ENCODE data around the gene BHLHA9.
"Not testable (repeated sequence)": the region's sequence is repeated elsewhere in the genome, so short reads cannot be mapped to it uniquely, and the experiment has no call there.

The BHLHA9 gene

DNA sequence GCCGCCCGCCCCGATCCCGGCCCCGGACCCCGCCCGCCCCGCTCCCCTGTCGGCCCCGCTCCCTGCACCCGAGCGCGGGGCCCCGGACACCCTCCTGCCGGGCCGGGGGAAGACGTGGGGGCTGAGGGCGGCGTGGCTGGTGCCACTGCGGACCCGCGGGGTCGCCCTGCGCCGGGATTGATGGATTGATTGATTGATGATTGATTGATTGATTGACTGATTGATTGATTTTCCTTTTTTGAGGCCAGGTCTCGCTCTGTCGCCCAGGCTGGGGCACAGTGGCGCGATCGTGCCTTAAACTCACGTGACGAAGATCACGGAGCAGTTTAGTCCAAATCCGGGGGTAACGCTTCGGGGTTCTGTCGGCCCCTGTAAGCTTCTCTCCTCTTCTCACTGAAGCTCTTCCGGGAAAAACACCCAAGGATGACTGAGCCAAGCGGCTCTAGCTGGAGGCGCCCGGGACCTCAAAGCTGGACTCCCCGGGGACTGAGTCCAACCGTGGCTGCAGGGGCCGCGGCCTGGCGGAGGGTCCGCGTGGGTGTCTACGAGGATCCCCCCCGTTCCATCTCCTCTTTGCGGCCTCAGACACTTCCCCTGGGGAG, 40.2 kb upstream of the BHLHA9 start:
- Histone ChIP-seq H3K79me2 (ENCODE audit: control insufficient read depth, insufficient read depth, low read length, unreplicated experiment) (no peaks in the 10 kb centered on the region), H3K4me1 (ENCODE audit: control insufficient read depth, insufficient read depth, low read length, unreplicated experiment) (peaks cover 10% of the 10 kb centered on the region), H2AFZ (ENCODE audit: low read length, unreplicated experiment) (no peak overlapping the region), H3K27ac (ENCODE audit: low read depth, low read length) (no peak overlapping the region), H3K27me3 (ENCODE audit: insufficient read depth, low read length) (peaks cover 49% of the 10 kb centered on the region), H3K4me3 (ENCODE audit: low read depth, low read length) (peak overlapping the region; percentile 68), H3K36me3 (ENCODE audit: insufficient read depth, low read length) (no peaks in the 10 kb centered on the region)

DNA sequence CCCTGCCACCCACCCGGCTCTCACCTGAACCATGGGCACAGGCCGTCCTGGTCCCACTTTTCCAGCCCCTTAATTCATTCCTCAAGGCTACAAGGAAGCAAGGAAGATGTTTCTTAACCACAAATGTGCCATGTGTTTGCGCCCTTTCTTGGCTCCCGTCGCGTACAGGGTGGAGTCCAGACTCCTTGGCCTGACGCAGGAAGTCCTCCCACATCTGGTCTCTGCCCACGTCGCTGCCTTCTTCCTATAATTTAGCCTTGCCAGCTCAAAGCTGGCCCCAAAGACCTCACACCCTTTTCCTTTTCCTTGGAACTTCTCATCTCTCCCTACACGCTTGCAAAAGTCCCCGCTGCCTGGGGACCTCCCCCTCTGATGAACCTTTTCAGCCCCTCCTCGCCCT, 38.8 kb upstream of the BHLHA9 start:
- Histone ChIP-seq H3K4me3 (ENCODE audit: low read depth, low read length) (no peak overlapping the region), H2AFZ (ENCODE audit: low read length, unreplicated experiment) (no peak overlapping the region), H3K36me3 (ENCODE audit: insufficient read depth, low read length) (no peaks in the 10 kb centered on the region), H3K79me2 (ENCODE audit: control insufficient read depth, insufficient read depth, low read length, unreplicated experiment) (no peaks in the 10 kb centered on the region), H3K27ac (ENCODE audit: low read depth, low read length) (no peak overlapping the region), H3K4me1 (ENCODE audit: control insufficient read depth, insufficient read depth, low read length, unreplicated experiment) (peaks cover 10% of the 10 kb centered on the region), H3K27me3 (ENCODE audit: insufficient read depth, low read length) (peaks cover 49% of the 10 kb centered on the region)

DNA sequence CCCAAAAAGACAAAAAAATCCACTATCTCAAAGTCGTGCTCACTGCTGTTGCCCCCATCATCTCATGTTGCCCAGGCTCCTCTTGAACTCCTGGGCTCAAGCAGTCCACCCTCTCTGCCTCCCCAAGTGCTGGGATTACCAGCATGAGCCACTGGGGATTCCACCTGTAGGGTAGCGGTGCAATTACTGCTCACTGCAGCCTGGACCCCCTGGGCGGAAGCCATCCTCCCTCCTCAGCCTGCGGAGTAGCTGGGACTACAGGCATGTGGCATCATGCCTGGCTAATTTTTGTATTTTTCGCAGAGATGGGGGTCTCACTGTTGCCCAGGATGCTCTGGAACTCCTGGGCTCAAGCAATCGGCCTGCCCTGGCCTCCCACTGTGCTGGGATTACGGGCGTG, 37.9 kb upstream of the BHLHA9 start:
- peaks cover 42% of the 10 kb centered on the region for H3K27me3 ChIP-seq (ENCODE audit: insufficient read depth, low read length)
- no peak overlapping the region for H2AFZ ChIP-seq (ENCODE audit: low read length, unreplicated experiment)
- H3K4me3 ChIP-seq (ENCODE audit: low read depth, low read length), result no peak overlapping the region
- no peak overlapping the region for H3K27ac ChIP-seq (ENCODE audit: low read depth, low read length)
- H3K4me1 ChIP-seq (ENCODE audit: control insufficient read depth, insufficient read depth, low read length, unreplicated experiment), result peaks cover 10% of the 10 kb centered on the region
- H3K36me3 ChIP-seq (ENCODE audit: insufficient read depth, low read length), result no peaks in the 10 kb centered on the region
- H3K79me2 ChIP-seq (ENCODE audit: control insufficient read depth, insufficient read depth, low read length, unreplicated experiment), result no peaks in the 10 kb centered on the region

DNA sequence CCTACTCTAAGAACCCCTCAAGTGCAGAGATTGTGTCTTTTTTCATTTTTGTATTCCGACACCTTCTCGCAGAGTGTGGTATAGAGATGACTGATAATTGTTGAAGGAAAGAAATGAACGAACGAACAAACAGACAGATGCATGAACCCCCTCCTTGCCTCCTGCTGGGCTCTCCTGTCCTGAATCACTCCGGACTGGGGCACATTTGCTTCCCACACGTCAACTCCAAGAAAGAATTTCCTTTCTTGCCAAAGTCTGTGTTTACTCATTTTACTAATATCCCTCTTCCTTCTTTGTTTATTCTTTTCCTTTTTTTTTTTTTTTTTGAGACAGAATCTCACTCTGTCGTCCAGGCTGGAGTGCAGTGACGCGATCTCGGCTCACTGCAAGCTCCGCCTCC, 37.5 kb upstream of the BHLHA9 start:
- Histone ChIP-seq H3K4me3 (ENCODE audit: low read depth, low read length) (no peak overlapping the region), H3K36me3 (ENCODE audit: insufficient read depth, low read length) (no peaks in the 10 kb centered on the region), H3K27ac (ENCODE audit: low read depth, low read length) (no peak overlapping the region), H3K4me1 (ENCODE audit: control insufficient read depth, insufficient read depth, low read length, unreplicated experiment) (peaks cover 10% of the 10 kb centered on the region), H3K79me2 (ENCODE audit: control insufficient read depth, insufficient read depth, low read length, unreplicated experiment) (no peaks in the 10 kb centered on the region), H2AFZ (ENCODE audit: low read length, unreplicated experiment) (no peak overlapping the region), H3K27me3 (ENCODE audit: insufficient read depth, low read length) (peaks cover 38% of the 10 kb centered on the region)

DNA sequence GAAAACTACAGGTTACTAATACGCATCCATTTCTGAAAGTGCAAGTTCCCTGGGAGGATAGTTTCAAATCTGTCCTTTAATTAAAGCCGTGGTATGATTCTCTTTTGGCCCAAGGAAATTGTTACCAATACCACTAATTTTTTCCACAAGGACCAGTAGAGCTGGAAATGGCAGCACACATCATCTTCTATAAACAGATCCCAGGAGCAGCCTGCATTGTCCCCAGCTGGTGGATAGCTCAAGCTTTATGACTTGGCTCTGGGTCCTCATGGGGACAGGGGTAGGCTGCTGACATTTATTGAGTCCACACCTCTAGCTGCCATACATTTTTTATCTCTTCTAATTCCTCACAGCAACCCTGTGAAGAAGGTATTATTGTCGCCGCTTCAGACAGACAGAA, 35.8 kb upstream of the BHLHA9 start:
- Histone ChIP-seq H3K27me3 (ENCODE audit: insufficient read depth, low read length) (peaks cover 22% of the 10 kb centered on the region), H3K4me1 (ENCODE audit: control insufficient read depth, insufficient read depth, low read length, unreplicated experiment) (peaks cover 10% of the 10 kb centered on the region), H2AFZ (ENCODE audit: low read length, unreplicated experiment) (no peak overlapping the region), H3K79me2 (ENCODE audit: control insufficient read depth, insufficient read depth, low read length, unreplicated experiment) (no peaks in the 10 kb centered on the region), H3K27ac (ENCODE audit: low read depth, low read length) (no peak overlapping the region), H3K4me3 (ENCODE audit: low read depth, low read length) (no peak overlapping the region), H3K36me3 (ENCODE audit: insufficient read depth, low read length) (no peaks in the 10 kb centered on the region)

- Histone ChIP-seq H3K79me2 (ENCODE audit: control insufficient read depth, insufficient read depth, low read length, unreplicated experiment) (no peaks in the 10 kb centered on the region), H2AFZ (ENCODE audit: low read length, unreplicated experiment) (no peak overlapping the region), H3K4me1 (ENCODE audit: control insufficient read depth, insufficient read depth, low read length, unreplicated experiment) (peaks cover 3% of the 10 kb centered on the region), H3K27me3 (ENCODE audit: insufficient read depth, low read length) (no peaks in the 10 kb centered on the region), H3K4me3 (ENCODE audit: low read depth, low read length) (no peak overlapping the region), H3K27ac (ENCODE audit: low read depth, low read length) (no peak overlapping the region), H3K36me3 (ENCODE audit: insufficient read depth, low read length) (no peaks in the 10 kb centered on the region)
Observed at GRCh38 chr17:1237471-1237870, 32.8 kb upstream of the BHLHA9 start.

- no peak overlapping the region for H3K27ac ChIP-seq (ENCODE audit: low read depth, low read length)
- H3K27me3 ChIP-seq (ENCODE audit: insufficient read depth, low read length), result no peaks in the 10 kb centered on the region
- no peak overlapping the region for H2AFZ ChIP-seq (ENCODE audit: low read length, unreplicated experiment)
- H3K36me3 ChIP-seq (ENCODE audit: insufficient read depth, low read length), result no peaks in the 10 kb centered on the region
- no peak overlapping the region for H3K4me3 ChIP-seq (ENCODE audit: low read depth, low read length)
- no peaks in the 10 kb centered on the region for H3K79me2 ChIP-seq (ENCODE audit: control insufficient read depth, insufficient read depth, low read length, unreplicated experiment)
- no peaks in the 10 kb centered on the region for H3K4me1 ChIP-seq (ENCODE audit: control insufficient read depth, insufficient read depth, low read length, unreplicated experiment)
Observed at GRCh38 chr17:1239210-1239609, 31.0 kb upstream of the BHLHA9 start.

DNA sequence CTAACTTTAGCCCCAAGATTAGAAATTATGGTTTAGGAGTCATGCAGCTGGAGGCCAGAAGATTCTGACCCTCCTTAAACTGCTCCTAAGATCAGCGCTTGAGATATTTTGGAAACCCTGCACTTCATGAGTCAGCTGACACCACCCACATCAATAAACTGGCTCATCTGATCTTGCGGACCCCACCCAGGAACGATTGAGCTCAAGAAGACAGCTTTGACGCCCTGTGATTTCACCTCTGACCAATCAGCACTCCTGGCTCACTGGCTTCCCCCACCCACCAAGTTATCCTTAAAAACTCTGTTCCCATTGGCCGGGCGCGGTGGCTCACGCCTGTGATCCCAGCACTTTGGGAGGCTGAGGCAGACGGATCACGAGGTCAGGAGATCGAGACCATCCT, 29.8 kb upstream of the BHLHA9 start:
- not testable (repeated sequence) for H3K4me1 ChIP-seq (ENCODE audit: control insufficient read depth, insufficient read depth, low read length, unreplicated experiment); H3K27me3 ChIP-seq (ENCODE audit: insufficient read depth, low read length); H3K79me2 ChIP-seq (ENCODE audit: control insufficient read depth, insufficient read depth, low read length, unreplicated experiment); H3K4me3 ChIP-seq (ENCODE audit: low read depth, low read length); H3K27ac ChIP-seq (ENCODE audit: low read depth, low read length); H2AFZ ChIP-seq (ENCODE audit: low read length, unreplicated experiment); H3K36me3 ChIP-seq (ENCODE audit: insufficient read depth, low read length)

GRCh38 chr17:1241929-1242328, 28.3 kb upstream of the BHLHA9 start:
- no peaks in the 10 kb centered on the region for H3K79me2 ChIP-seq (ENCODE audit: control insufficient read depth, insufficient read depth, low read length, unreplicated experiment)
- H3K36me3 ChIP-seq (ENCODE audit: insufficient read depth, low read length), result no peaks in the 10 kb centered on the region
- no peak overlapping the region for H2AFZ ChIP-seq (ENCODE audit: low read length, unreplicated experiment)
- H3K4me3 ChIP-seq (ENCODE audit: low read depth, low read length), result no peak overlapping the region
- no peaks in the 10 kb centered on the region for H3K4me1 ChIP-seq (ENCODE audit: control insufficient read depth, insufficient read depth, low read length, unreplicated experiment)
- H3K27me3 ChIP-seq (ENCODE audit: insufficient read depth, low read length), result no peaks in the 10 kb centered on the region
- no peak overlapping the region for H3K27ac ChIP-seq (ENCODE audit: low read depth, low read length)

GRCh38 chr17:1244606-1245012, 25.6 kb upstream of the BHLHA9 start:
- H3K27ac ChIP-seq (ENCODE audit: low read depth, low read length), result no peak overlapping the region
- H3K4me1 ChIP-seq (ENCODE audit: control insufficient read depth, insufficient read depth, low read length, unreplicated experiment), result no peaks in the 10 kb centered on the region
- H3K4me3 ChIP-seq (ENCODE audit: low read depth, low read length), result no peak overlapping the region
- H3K27me3 ChIP-seq (ENCODE audit: insufficient read depth, low read length), result no peaks in the 10 kb centered on the region
- no peak overlapping the region for H2AFZ ChIP-seq (ENCODE audit: low read length, unreplicated experiment)
- H3K79me2 ChIP-seq (ENCODE audit: control insufficient read depth, insufficient read depth, low read length, unreplicated experiment), result no peaks in the 10 kb centered on the region
- H3K36me3 ChIP-seq (ENCODE audit: insufficient read depth, low read length), result no peaks in the 10 kb centered on the region

DNA sequence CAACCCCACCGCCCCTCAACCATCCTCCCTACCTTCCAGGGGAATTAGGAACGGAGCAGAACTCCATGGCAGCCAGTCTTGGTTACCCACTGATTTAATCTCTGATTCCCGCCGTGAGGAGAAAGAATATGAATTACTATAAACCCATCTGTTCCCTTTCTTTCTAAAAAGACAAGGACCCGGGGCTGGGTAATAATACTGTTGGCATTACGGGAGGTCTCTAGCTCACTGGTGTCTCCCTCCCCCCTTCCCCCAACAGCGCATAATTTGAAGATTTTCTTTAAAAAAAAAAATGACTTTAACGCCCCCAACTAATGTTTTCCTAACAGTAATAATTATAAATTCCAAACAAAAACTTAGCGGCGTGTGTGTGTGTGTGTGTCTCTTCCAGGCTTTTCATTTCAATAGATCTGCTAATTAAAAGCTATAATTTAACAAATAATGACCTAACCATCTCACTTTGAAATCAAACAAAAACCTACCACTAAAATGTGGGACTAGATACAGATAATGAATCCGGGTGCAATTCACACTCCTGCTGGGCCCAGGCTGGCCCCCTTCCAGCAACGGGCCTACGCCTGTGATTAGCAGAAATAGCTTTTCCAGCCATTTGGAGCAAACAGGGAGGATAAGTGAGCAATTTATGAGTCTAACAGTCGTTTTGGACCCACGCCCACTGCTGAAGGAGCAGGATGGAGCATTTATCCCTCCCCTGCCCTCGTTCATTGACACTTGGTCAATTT, 18.2 kb upstream of the BHLHA9 start:
- Histone ChIP-seq H3K27me3 (ENCODE audit: insufficient read depth, low read length) (0 out of 2 replicates have a peak, but pooled peaks cover 4% of the 10 kb centered on the region), H3K27ac (ENCODE audit: low read depth, low read length) (no peak overlapping the region), H3K36me3 (ENCODE audit: insufficient read depth, low read length) (no peaks in the 10 kb centered on the region)

More for the DNA sequence above, 18.2 kb upstream of the BHLHA9 start:
- Histone ChIP-seq H3K4me3 (ENCODE audit: low read depth, low read length) (no peak overlapping the region), H3K4me1 (ENCODE audit: control insufficient read depth, insufficient read depth, low read length, unreplicated experiment) (no peaks in the 10 kb centered on the region), H2AFZ (ENCODE audit: low read length, unreplicated experiment) (no peak overlapping the region), H3K79me2 (ENCODE audit: control insufficient read depth, insufficient read depth, low read length, unreplicated experiment) (no peaks in the 10 kb centered on the region)

Measured in ACC112 (cell line).